ENCODE data around the gene C2CD4A. TPM values are rescaled to one million over a fixed set of nuclear protein-coding genes. Genes with fewer than 3 reads are reported as not detected.
A peak's percentile ranks its signal among the peaks of the same experiment; 100 is the strongest.

C2CD4A gene
- total RNA-seq, 6 donors from 2014 or later: 0.15 to 0.33 (median 0.24) TPM; not detected in 3

DNA sequence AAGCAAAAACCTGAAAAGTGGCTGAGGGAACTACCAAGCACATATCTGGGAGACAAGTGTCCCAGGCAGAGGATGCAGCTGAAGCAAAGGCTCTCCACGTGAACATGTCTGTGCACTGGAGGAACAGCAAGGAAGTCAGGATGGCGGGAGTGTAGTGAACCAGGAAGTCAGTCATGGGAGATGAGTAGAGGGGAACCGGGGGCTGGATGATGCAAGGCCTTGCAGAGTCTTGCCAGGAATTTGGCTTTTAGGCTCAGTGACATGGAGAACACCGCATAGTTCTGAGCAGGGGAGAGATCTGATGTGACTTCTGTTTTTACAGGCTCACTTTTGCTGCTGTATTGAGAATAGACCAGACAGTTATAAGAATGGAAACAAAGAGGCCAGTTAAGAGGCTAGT lies 19.0 kb downstream of the C2CD4A start:
- H3K27me3 ChIP-seq: no peaks in the 10 kb centered on the region
- H3K27ac ChIP-seq: no peak overlapping the region
- no peaks in the 10 kb centered on the region for H3K9me3 ChIP-seq
- no peaks in the 10 kb centered on the region for H3K36me3 ChIP-seq
- 55 to 63% methylated on average over 4 of the region's 4 CpGs for WGBS, 2 donors
- TF ChIP-seq POLR2A (IDR thresholded peaks at IDR 0.05): no peak
- ATAC-seq (ENCODE audit: low FRiP score in 2 of 2) (no peak), DNase-seq (peak in 1 of 2 donors; percentile 24)
- no peak overlapping the region for H3K4me3 ChIP-seq
- H3K4me1 ChIP-seq: no peaks in the 10 kb centered on the region

DNA sequence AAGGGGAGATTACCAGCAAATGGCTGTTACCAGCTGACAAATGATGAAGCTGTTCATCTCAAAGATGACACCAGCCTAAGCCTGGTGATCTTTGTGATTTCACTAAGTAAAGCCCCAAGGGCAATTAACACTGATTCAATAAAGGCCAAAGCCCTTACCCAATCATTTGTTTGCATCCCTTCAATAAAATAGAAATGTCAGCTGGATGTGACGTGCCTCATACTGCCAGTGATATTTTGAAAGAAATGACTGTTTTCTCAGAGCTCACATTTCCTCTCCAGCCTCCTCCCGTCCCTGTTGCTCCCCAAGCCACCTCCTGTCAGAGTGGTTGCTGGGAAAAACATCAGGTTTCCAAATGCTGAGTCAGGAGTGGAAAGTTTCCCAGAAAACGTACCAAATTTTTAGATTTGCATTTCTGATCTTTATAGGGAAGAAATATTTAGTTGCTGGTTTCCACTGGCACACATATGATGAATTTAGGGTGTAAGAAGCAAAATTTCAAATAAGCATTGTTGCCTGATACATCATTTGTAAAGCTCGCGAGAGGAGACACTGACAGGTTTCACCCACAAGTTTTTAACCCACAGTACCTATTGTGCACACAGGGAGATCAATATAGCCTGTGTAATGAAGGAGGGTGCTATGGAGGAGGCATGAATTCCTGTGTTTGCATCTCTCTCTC lies 21.0 kb downstream of the C2CD4A start:
- no peaks in the 10 kb centered on the region for H3K9me3 ChIP-seq
- ATAC-seq (ENCODE audit: low FRiP score in 2 of 2): no peak
- H3K27me3 ChIP-seq: no peaks in the 10 kb centered on the region
- DNase-seq: no peak
- H3K4me3 ChIP-seq: no peak overlapping the region
- H3K4me1 ChIP-seq: no peaks in the 10 kb centered on the region
- WGBS, 2 donors: 47 to 50% methylated on average over 5 of the region's 5 CpGs
- no peak overlapping the region for H3K27ac ChIP-seq
- TF ChIP-seq POLR2AphosphoS5 (IDR thresholded peaks at IDR 0.05) (peak in 1 of 2 donors; percentile 39), POLR2A (IDR thresholded peaks at IDR 0.05) (no peak), EP300 (IDR thresholded peaks at IDR 0.05) (peak in 1 of 4 donors; percentile 10)
- TF ChIP-seq, protein P1, sequence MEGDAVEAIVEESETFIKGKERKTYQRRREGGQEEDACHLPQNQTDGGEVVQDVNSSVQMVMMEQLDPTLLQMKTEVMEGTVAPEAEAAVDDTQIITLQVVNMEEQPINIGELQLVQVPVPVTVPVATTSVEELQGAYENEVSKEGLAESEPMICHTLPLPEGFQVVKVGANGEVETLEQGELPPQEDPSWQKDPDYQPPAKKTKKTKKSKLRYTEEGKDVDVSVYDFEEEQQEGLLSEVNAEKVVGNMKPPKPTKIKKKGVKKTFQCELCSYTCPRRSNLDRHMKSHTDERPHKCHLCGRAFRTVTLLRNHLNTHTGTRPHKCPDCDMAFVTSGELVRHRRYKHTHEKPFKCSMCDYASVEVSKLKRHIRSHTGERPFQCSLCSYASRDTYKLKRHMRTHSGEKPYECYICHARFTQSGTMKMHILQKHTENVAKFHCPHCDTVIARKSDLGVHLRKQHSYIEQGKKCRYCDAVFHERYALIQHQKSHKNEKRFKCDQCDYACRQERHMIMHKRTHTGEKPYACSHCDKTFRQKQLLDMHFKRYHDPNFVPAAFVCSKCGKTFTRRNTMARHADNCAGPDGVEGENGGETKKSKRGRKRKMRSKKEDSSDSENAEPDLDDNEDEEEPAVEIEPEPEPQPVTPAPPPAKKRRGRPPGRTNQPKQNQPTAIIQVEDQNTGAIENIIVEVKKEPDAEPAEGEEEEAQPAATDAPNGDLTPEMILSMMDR (IDR thresholded peaks at IDR 0.05): no peak
- H3K36me3 ChIP-seq: no peaks in the 10 kb centered on the region

DNA sequence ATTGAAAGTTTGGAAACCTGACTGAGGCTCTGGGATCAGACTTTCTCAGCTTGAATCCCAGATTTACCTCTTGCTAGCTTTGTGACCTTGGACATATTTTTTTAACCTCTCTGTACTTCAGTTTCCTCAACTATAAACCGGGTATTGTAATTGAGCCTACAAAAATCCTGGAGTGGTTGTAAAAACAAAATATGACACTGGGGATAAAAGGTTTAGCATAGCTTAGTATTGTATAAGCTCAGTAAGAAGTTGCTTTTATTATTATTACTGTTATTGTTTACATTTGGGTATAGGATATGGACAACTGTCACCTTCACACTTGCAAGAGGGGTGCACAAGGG lies 21.5 kb downstream of the C2CD4A start:
- H3K4me1 ChIP-seq: no peaks in the 10 kb centered on the region
- H3K36me3 ChIP-seq: no peaks in the 10 kb centered on the region
- H3K9me3 ChIP-seq: no peaks in the 10 kb centered on the region
- ATAC-seq (ENCODE audit: low FRiP score in 2 of 2) (no peak), DNase-seq (no peak)
- WGBS, 2 donors: 61 to 66% methylated on average over 1 of the region's 1 CpG
- TF ChIP-seq POLR2AphosphoS5 (IDR thresholded peaks at IDR 0.05): no peak
- no peak for TF ChIP-seq EP300 (IDR thresholded peaks at IDR 0.05)
- TF ChIP-seq, protein P1 (IDR thresholded peaks at IDR 0.05): no peak
- no peak for TF ChIP-seq POLR2A (IDR thresholded peaks at IDR 0.05)
- no peak overlapping the region for H3K27ac ChIP-seq
- no peak overlapping the region for H3K4me3 ChIP-seq
- H3K27me3 ChIP-seq: no peaks in the 10 kb centered on the region

DNA sequence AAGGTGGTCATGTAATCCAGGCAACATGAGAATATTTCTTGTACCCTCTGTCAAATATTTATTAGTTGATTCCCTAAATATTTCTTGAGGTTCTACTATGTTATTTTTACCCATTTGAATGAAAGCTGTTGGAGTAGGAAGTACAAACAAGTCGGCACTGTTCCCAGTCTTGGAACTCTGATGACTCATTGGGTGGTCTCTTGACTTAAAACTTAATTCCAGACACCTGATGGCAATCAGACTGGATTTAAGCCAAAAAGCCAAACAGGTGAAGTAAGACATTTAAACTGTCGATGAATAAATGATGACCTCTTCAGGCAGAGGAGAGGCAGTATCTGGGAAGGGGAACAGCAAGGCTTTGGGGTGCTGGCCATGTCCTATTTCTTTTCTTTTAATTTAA lies 22.8 kb downstream of the C2CD4A start:
- Histone ChIP-seq H3K4me3 (no peak overlapping the region), H3K27ac (no peak overlapping the region), H3K27me3 (no peaks in the 10 kb centered on the region), H3K9me3 (no peaks in the 10 kb centered on the region), H3K36me3 (no peaks in the 10 kb centered on the region), H3K4me1 (no peaks in the 10 kb centered on the region)
- WGBS, 2 donors: 68 to 71% methylated on average over 2 of the region's 2 CpGs
- TF ChIP-seq, protein P1 (IDR thresholded peaks at IDR 0.05): no peak
- TF ChIP-seq POLR2A (IDR thresholded peaks at IDR 0.05): no peak
- no peak for TF ChIP-seq EP300 (IDR thresholded peaks at IDR 0.05)
- no peak for TF ChIP-seq POLR2AphosphoS5 (IDR thresholded peaks at IDR 0.05)
- ATAC-seq (ENCODE audit: low FRiP score in 2 of 2) (no peak), DNase-seq (no peak)

DNA sequence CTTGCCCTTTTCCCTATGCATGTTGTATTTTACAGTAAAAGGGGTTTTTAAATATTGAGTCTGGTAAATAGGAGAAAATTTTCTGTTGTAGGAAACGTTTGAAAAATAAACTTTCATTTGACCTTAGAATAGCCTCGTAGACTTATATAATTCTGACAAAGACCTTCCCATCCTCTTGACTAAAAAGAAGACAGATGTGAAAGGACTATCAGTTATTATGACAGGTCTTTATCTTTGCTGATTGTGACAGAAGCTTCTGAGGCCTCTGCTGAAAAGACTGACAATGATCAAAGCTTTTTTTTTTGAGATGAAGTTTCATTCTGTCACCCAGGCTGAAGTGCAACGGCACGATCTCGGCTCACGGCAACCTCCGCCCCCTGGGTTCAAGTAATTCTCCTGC lies 24.2 kb downstream of the C2CD4A start:
- Histone ChIP-seq H3K36me3 (no peaks in the 10 kb centered on the region), H3K4me1 (no peaks in the 10 kb centered on the region), H3K27ac (no peak overlapping the region), H3K27me3 (no peaks in the 10 kb centered on the region), H3K4me3 (no peak overlapping the region), H3K9me3 (no peaks in the 10 kb centered on the region)
- TF ChIP-seq, protein P1 (IDR thresholded peaks at IDR 0.05): no peak
- no peak for TF ChIP-seq POLR2A (IDR thresholded peaks at IDR 0.05)
- TF ChIP-seq POLR2AphosphoS5 (IDR thresholded peaks at IDR 0.05): no peak
- TF ChIP-seq EP300 (IDR thresholded peaks at IDR 0.05): no peak
- DNase-seq: no peak
- WGBS, 2 donors: 84 to 86% methylated on average over 7 of the region's 7 CpGs
- no peak for ATAC-seq (ENCODE audit: low FRiP score in 2 of 2)
